ENCODE results near the gene NRG4. TPM values are rescaled to one million over a fixed set of nuclear protein-coding genes. Genes with fewer than 3 reads are reported as not detected.
A peak's percentile ranks its signal among the peaks of the same experiment; 100 is the strongest.

The NRG4 gene
- total and polyA plus RNA-seq, 2 donors (not counting 3 experiments of a cell fraction or from before 2014, with no cell fraction given): not detected

DNA sequence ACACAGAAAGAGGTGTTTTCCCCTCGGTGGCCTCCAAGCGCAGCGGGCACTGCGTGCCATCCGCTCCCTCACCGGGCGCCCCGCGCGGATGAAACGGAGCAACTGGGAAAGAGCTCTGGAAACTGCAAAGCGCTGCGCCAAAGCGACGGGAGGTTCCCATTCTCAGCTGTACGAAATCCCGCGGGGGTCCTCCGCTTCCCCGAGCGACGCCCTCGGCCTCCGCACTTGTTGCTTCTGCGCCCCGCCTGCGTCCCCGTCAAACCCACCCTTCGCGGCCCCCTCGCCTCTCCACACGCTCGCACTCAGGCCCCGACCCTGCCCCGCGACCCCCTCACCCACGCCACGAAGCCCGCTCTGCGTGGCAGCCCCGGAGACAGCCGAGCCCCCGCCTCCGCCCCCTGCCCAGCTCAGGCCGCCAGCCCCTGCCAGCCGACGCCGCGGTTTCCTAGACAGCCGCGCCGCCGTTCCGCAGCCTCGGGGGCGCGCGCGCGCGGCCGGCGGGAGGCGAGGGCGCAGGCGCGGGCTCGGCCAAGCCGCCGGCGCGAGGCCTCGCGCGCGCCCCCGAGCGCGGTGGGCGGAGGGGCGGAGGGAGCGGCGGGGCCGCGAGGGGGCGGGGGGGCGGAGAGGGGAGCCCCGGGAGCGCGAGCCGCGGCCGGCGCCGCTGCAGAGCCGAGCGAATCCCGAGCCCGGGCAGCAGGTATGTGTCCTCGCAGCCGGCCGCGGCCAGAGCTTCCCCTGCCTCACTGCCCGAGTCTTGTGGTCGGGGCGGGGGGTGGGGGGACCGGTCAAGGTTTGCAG is 47.3 kb upstream of the NRG4 start, which contains the start of gene TMEM266:
TMEM266 (plus strand) TSS at position 666 of the 798 bp plus-strand sequence. CDS start 74,279 bp downstream, outside the sequence.
- ChIA-PET POLR2A (interaction anchor here (0.6 kb wide), 1 partner anchor 67 kb away, joined by 3 read pairs; no protein-coding TSS in a partner anchor), CTCF (interaction anchor here (0.6 to 8.5 kb wide), 14 partner anchors 8 to 806 kb away, joined by 3 to 183 read pairs (median 5); no protein-coding TSS in a partner anchor)
- H3K4me3 ChIP-seq (replicated peaks in 1 of 3; ENCODE audit: insufficient read depth in 1 of 3, low read depth in 1 of 3, low read length in 3 of 3): peak within 1 kb of the TSS; percentile 49 to 57 (median 54)
- intact Hi-C loops (cut with micrococcal nuclease) (no loop called here), dilution Hi-C loops (cut with MboI; ENCODE audit: extremely low pct_ligation_motif_present, low sequenced_read_pairs) (no loop called here)
- BruUV-seq (replicated peaks): no TSS peak
- DNase-seq (ENCODE audit: low read depth, low spot score) (peak; percentile 23), FAIRE-seq (no peak)
- H3K27me3 ChIP-seq (ENCODE audit: control insufficient read depth in 2 of 2, insufficient read depth in 2 of 2, low read length in 2 of 2): peaks cover 51 to 76% of the 10 kb centered on the region in 2 experiments
- H2AFZ ChIP-seq (ENCODE audit: low read depth, low read length): peak within 1 kb of the TSS; percentile 87
- H4K20me1 ChIP-seq (replicated peaks; ENCODE audit: control insufficient read depth, extremely low read depth, insufficient read depth, low read length): no peaks in the 10 kb centered on the region
- H3K4me2 ChIP-seq (ENCODE audit: insufficient read depth, low read length): peak within 1 kb of the TSS; percentile 84
- H3K27ac ChIP-seq (ENCODE audit: insufficient read depth, low read depth, low read length): no peak within 1 kb of the TSS
- no peak for TF ChIP-seq FOS (IDR thresholded peaks at IDR 0.05; ENCODE audit: borderline replicate concordance, insufficient read depth, low read length)
- no peak for TF ChIP-seq MYC (IDR thresholded peaks at IDR 0.05; ENCODE audit: low read depth, low read length)
- TF ChIP-seq, protein P1, sequence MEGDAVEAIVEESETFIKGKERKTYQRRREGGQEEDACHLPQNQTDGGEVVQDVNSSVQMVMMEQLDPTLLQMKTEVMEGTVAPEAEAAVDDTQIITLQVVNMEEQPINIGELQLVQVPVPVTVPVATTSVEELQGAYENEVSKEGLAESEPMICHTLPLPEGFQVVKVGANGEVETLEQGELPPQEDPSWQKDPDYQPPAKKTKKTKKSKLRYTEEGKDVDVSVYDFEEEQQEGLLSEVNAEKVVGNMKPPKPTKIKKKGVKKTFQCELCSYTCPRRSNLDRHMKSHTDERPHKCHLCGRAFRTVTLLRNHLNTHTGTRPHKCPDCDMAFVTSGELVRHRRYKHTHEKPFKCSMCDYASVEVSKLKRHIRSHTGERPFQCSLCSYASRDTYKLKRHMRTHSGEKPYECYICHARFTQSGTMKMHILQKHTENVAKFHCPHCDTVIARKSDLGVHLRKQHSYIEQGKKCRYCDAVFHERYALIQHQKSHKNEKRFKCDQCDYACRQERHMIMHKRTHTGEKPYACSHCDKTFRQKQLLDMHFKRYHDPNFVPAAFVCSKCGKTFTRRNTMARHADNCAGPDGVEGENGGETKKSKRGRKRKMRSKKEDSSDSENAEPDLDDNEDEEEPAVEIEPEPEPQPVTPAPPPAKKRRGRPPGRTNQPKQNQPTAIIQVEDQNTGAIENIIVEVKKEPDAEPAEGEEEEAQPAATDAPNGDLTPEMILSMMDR (IDR thresholded peaks at IDR 0.05; ENCODE audit: extremely low read depth in 1 of 2, insufficient read depth in 1 of 2, low read depth in 1 of 2, low read length in 2 of 2): peak in 1 of 2 donors; percentile 26
- no peak for TF ChIP-seq MAX (IDR thresholded peaks at IDR 0.05; ENCODE audit: insufficient read depth, insufficient read length)
- TF ChIP-seq JUN (IDR thresholded peaks at IDR 0.05; ENCODE audit: borderline replicate concordance, insufficient read depth, insufficient read length, low read depth): no peak
- TF ChIP-seq POLR2AphosphoS5 (IDR thresholded peaks at IDR 0.05; ENCODE audit: insufficient read depth, low read depth, low read length): no peak
- TF ChIP-seq POLR2A (IDR thresholded peaks at IDR 0.05; ENCODE audit: low read depth, low read length): no peak
- no peak for TF ChIP-seq GATA2 (IDR thresholded peaks at IDR 0.05; ENCODE audit: insufficient read depth, insufficient read length, low read depth, low read length)
- peak; percentile 37 for TF ChIP-seq EZH2 (IDR thresholded peaks at IDR 0.05; ENCODE audit: borderline replicate concordance, low read depth, low read length, severe bottlenecking)
- no peaks in the 10 kb centered on the region for H3K79me2 ChIP-seq (ENCODE audit: control insufficient read depth, insufficient read depth, low read length)
- peaks cover 8% of the 10 kb centered on the region for H3K4me1 ChIP-seq (ENCODE audit: control insufficient read depth, extremely low read depth, insufficient read depth, low read length)
- no peaks in the 10 kb centered on the region for H3K36me3 ChIP-seq (ENCODE audit: control insufficient read depth in 2 of 2, extremely low read depth in 1 of 2, insufficient read depth in 2 of 2, low read length in 2 of 2)
- no peak within 1 kb of the TSS for H3K9ac ChIP-seq (replicated peaks; ENCODE audit: extremely low read depth, insufficient read depth, low read length)
- no peaks in the 10 kb centered on the region for H3K9me3 ChIP-seq (replicated peaks; ENCODE audit: control insufficient read depth, insufficient read depth, low read length)
- H3K9me1 ChIP-seq (replicated peaks; ENCODE audit: control insufficient read depth, extremely low read depth, insufficient read depth, low read length): no peaks in the 10 kb centered on the region
